Activated T-cell treated with anti-CD3 and anti-CD28 coated beads, Interleukin-2, amount 50 U/mL, for 4 hours (primary cell): Measurements from ENCODE around the gene SYNGR2. TPM values are rescaled to one million over a fixed set of nuclear protein-coding genes. Genes with fewer than 3 reads are reported as not detected.
A peak's percentile ranks its signal among the peaks of the same experiment; 100 is the strongest.

Experiments used
- ATAC-seq, 2 donors: fragments of 200-7000 bp; cut with Tn5 transposase; one replicate each; pipeline ENCODE4 v1.10.0; 2021
- DNase-seq: peaks from one replicate; pipeline ENCODE4 v3.0.0-alpha.2; 2020
- H3K27me3 Mint-ChIP-seq: one replicate; pipeline ENCODE4 v1.8.0; 2021; ENCODE audit warnings: low read depth, mixed read lengths
- H3K36me3 Mint-ChIP-seq: one replicate; pipeline ENCODE4 v1.8.0; 2022; ENCODE audit warnings: mixed read lengths; ENCODE audit not compliant: insufficient read depth
- H3K4me1 Mint-ChIP-seq: one replicate; pipeline ENCODE4 v1.8.0; 2021; ENCODE audit warnings: low read depth, mixed read lengths
- H3K4me3 Mint-ChIP-seq: one replicate; pipeline ENCODE4 v1.8.0; 2021; ENCODE audit warnings: mild to moderate bottlenecking, moderate library complexity, mixed read lengths
- H3K9me3 Mint-ChIP-seq: one replicate; pipeline ENCODE4 v1.8.0; 2021; ENCODE audit warnings: mixed read lengths
- total RNA-seq, 3 donors: library from RNA; stranded (reverse); gene quantifications; one replicate each; pipeline ENCODE4 v1.2.1, GENCODE V29; 2021

Gene SYNGR2, protein sequence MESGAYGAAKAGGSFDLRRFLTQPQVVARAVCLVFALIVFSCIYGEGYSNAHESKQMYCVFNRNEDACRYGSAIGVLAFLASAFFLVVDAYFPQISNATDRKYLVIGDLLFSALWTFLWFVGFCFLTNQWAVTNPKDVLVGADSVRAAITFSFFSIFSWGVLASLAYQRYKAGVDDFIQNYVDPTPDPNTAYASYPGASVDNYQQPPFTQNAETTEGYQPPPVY
- 100 to 1,000 TPM; 192 to 224 (median 196) TPM for total RNA-seq

- Mint-ChIP-seq H3K27me3 (no peaks in the 10 kb centered on the region), H3K4me3 (peak within 1 kb of the TSS; percentile 78), H3K9me3 (no peaks in the 10 kb centered on the region), H3K4me1 (peaks cover 35% of the 10 kb centered on the region), H3K36me3 (peaks cover 6% of the 10 kb centered on the region)
- DNase-seq: peak; percentile 83
- ATAC-seq: peak; percentile 93
These were observed at the start of gene SYNGR2 for GRCh38 chr17:78168242-78168902. TSS of gene SYNGR2 (plus strand) at chr17:78168581. CDS start at chr17:78168617, 36 bp downstream.

DNA sequence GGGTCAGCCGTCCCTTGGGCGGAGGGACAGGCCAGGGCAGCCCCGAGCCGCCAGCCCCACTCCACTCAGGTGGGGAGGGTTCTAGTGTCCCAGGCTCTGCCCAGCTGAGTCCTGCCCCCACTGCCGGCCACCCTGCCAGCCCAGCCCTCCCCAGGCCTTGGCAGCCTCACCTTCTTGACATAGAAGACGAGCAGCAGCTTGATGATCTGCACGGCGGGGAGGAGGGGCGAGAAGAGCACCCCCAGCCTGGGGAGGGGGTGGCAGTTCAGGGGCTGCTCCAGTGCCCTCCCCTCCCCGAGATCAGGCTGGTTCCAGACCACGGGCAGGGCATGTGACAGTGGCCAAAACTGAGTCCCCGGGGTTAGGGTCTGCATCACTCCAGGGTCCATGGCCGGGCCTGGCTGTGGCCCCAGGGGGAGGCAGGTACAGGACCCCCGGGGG is 49.6 kb upstream of the SYNGR2 start:
- H3K36me3 Mint-ChIP-seq: peaks cover 20% of the 10 kb centered on the region
- H3K27me3 Mint-ChIP-seq: no peaks in the 10 kb centered on the region
- no peaks in the 10 kb centered on the region for H3K9me3 Mint-ChIP-seq
- peaks cover 61% of the 10 kb centered on the region for H3K4me1 Mint-ChIP-seq
- ATAC-seq (no peak), DNase-seq (no peak)
- no peak overlapping the region for H3K4me3 Mint-ChIP-seq

DNA sequence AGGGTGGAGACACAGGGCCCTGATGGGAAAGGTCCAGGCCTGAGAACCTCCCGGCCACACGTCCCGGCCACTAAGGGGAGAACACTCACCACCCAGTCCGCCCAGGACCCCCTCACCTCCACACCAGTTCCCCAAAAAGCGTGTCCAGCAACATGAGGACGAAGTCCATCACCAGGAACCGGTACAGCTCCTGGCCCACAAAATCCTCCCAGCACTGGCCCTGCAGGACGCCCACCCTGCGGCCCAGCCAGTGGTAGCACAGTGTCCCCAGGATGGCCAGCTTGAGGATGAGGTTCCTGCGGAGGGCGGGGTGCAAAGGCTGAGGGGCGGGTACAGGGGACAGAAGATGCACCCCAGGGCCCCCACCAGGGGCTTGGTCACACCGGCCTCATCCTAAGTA is 47.8 kb upstream of the SYNGR2 start:
- H3K4me1 Mint-ChIP-seq: peaks cover 65% of the 10 kb centered on the region

GRCh38 chr17:78120971-78121800 is 47.2 kb upstream of the SYNGR2 start:
- Mint-ChIP-seq H3K9me3 (no peaks in the 10 kb centered on the region), H3K27me3 (no peaks in the 10 kb centered on the region), H3K36me3 (peaks cover 15% of the 10 kb centered on the region), H3K4me1 (peaks cover 67% of the 10 kb centered on the region), H3K4me3 (peak overlapping the region; percentile 73)
- DNase-seq (no peak), ATAC-seq (peak; percentile 41 to 51)

More for the DNA sequence above, 47.8 kb upstream of the SYNGR2 start:
- ATAC-seq (no peak), DNase-seq (no peak)
- Mint-ChIP-seq H3K4me3 (peak overlapping the region; percentile 73), H3K36me3 (peaks cover 15% of the 10 kb centered on the region), H3K9me3 (no peaks in the 10 kb centered on the region), H3K27me3 (no peaks in the 10 kb centered on the region)

DNA sequence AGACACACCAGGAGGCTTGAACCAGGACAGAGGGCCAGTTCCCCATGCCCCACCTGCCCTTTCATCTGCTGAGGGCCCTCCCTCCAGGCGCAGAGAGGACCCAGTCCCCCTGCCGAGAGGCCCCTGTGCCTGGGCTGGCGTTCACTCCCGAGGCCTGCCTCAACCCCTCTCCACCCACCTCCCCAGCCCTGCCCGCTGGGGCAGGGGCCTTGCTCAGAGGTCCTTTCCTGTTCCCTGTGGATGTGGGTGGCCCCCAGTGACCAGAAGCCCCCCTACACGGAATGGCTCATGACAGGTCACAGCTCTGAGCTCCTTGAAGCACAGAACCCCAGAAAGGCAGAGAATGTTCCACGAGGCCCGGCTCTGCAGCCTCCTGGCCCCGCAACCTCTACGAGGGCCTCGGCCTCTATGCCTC is 46.6 kb upstream of the SYNGR2 start:
- peaks cover 73% of the 10 kb centered on the region for H3K4me1 Mint-ChIP-seq
- peak overlapping the region; percentile 73 for H3K4me3 Mint-ChIP-seq
- ATAC-seq (peak; percentile 9 to 12), DNase-seq (no peak)
- H3K36me3 Mint-ChIP-seq: peaks cover 17% of the 10 kb centered on the region
- H3K27me3 Mint-ChIP-seq: no peaks in the 10 kb centered on the region
- no peaks in the 10 kb centered on the region for H3K9me3 Mint-ChIP-seq

GRCh38 chr17:78122216-78122930 is 46.0 kb upstream of the SYNGR2 start:
- peaks cover 75% of the 10 kb centered on the region for H3K4me1 Mint-ChIP-seq
- H3K9me3 Mint-ChIP-seq: no peaks in the 10 kb centered on the region
- H3K4me3 Mint-ChIP-seq: peak overlapping the region; percentile 73
- ATAC-seq (no peak), DNase-seq (no peak)
- no peaks in the 10 kb centered on the region for H3K27me3 Mint-ChIP-seq
- peaks cover 17% of the 10 kb centered on the region for H3K36me3 Mint-ChIP-seq

DNA sequence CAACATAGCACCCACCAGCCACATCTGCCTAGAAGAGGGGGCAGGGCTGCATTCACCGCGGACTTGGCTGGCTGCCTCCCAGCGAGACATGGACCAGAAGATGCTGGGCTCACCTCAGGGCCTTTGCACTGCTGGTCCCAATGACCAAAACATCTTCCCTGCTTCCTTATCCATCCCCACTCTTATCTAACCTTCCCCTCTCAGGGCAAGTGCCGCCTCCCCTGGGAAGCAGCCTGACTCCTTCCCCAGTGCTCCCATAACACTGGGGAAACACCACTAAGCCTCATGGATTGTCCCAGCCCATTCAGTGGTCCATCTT is 45.5 kb upstream of the SYNGR2 start:
- no peak for DNase-seq
- ATAC-seq: no peak
- Mint-ChIP-seq H3K4me1 (peaks cover 74% of the 10 kb centered on the region), H3K36me3 (peaks cover 17% of the 10 kb centered on the region), H3K9me3 (no peaks in the 10 kb centered on the region), H3K4me3 (peak overlapping the region; percentile 26), H3K27me3 (no peaks in the 10 kb centered on the region)

DNA sequence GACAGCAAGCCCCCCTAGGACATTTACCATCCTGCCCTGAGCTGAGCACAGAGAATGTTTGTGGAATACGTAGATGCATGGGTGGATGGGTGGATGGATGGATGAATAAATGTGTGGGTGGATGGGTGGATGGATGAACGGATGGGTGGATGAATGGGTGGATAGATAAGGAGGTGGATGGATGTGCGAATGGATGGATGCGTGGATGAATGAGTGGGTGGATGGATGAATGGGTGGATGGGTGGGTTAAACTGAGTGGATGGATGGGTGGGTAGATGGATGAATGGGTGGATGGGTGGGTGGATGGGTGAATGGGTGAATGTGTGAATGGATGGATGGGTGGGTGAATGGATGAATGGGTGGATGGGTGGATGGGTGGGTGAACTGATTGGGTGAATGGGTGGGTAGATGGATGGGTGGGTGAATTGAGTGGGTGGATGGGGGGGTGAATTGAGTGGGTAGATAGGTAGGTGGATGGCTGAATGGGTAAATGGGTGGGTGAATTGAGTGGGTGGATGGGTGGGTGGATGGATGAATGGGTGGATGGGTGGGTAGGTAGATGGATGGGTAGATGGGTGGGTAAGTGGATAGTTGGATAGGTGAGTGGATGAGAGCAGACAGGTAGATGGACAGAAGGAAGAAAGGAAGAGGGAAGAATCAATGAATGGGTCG is 45.0 kb upstream of the SYNGR2 start:
- H3K4me1 Mint-ChIP-seq: peaks cover 71% of the 10 kb centered on the region

DNA sequence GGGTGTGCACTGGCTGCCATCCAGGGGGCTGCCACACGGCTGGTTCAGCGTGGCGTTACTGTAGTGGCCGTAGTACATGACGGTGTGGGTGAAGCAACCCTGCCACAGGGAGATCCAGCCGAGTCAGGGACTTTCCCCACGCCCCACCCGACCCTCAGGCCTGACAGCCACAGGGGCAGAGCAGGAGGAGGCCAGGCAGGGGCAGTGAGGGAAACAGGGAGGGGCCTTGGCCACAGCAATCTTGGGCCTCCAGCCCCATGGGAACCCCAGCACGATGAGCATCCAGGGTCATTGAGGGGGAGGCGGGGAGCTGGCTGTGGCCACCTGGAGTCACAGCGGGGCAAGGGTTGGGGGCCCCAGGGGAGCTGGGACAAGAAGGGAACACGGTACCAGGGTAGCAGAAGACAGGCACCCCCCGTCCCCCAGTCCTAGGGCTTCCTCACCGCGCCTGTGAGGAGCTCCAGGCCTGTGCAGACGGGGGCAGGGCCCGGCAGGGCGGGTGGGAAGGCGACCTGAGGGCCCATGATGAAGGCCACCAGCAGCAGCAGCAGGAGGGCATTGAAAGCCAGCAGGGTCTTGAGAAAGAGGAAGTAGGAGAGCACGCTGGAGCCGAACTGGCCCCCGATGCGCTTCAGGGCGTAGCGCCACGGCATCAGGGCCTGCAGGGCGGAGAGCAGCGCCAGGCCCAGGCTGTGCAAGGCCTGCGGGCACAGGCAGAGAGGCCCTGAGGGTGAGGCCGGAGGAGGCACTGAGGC is 44.1 kb upstream of the SYNGR2 start:
- peaks cover 76% of the 10 kb centered on the region for H3K4me1 Mint-ChIP-seq
- no peaks in the 10 kb centered on the region for H3K9me3 Mint-ChIP-seq
- ATAC-seq (no peak), DNase-seq (no peak)
- H3K4me3 Mint-ChIP-seq: no peak overlapping the region
- no peaks in the 10 kb centered on the region for H3K27me3 Mint-ChIP-seq
- peaks cover 15% of the 10 kb centered on the region for H3K36me3 Mint-ChIP-seq

More for the DNA sequence above, 45.0 kb upstream of the SYNGR2 start:
- ATAC-seq (no peak), DNase-seq (no peak)
- Mint-ChIP-seq H3K27me3 (no peaks in the 10 kb centered on the region), H3K9me3 (no peaks in the 10 kb centered on the region), H3K36me3 (peaks cover 15% of the 10 kb centered on the region), H3K4me3 (peak overlapping the region; percentile 26)

DNA sequence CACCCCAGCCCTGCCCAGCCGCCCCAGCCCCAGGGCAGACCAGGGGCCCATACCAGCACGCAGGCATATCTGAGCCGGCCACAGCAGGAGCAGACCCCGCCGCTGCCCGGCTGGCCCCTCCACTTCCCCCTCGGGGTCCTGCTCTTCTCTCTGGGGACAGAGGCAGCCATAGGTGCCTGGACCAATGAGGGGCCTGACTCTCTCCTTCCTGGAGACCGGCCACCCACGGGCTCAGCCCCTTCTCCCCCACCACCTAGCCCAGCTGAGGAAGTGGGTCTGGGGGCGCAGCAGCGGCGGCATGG is 43.6 kb upstream of the SYNGR2 start:
- no peak for DNase-seq
- Mint-ChIP-seq H3K4me1 (peaks cover 80% of the 10 kb centered on the region), H3K27me3 (no peaks in the 10 kb centered on the region), H3K9me3 (no peaks in the 10 kb centered on the region), H3K36me3 (peaks cover 15% of the 10 kb centered on the region), H3K4me3 (peak overlapping the region; percentile 70)
- ATAC-seq: no peak

DNA sequence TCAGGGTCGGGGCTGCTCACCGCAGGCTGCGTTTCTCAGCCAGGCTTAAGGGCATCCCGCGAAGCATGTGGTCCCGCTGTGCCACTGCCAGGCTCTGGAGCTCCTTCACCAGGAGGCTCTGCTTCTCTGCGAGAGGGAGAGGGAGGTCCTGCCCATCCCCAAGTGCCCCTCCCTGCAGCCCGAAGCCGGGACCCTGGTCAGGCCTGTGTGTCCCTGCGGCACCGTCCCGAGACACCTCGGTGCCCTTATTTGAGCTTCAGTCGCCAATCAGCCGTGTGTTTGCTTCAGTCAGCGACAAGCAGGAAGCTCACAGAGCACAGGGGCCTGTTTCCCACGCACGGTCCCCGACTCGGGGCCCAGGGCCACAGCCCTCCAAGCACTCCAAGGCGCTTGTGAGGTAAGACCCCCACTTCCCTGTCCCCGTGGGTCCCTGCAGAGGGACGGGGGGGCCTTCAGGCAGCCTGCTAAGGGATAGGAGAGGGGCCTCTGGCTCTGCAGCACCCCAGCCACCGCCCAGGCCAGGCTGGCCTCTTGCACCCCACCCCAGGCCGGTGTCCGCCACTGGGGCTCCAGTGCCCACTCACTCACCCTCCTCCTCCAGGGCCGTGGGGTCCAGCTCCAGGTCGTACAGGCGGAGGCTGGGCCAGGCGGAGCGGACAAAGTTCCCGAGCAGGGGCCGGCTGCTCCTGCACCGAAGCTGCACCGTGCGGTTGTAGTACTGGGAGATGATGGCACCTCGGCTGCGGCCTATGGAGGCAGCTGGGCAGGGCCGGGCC is 43.1 kb upstream of the SYNGR2 start:
- Mint-ChIP-seq H3K4me1 (peaks cover 83% of the 10 kb centered on the region), H3K4me3 (peak overlapping the region; percentile 70), H3K27me3 (no peaks in the 10 kb centered on the region), H3K9me3 (no peaks in the 10 kb centered on the region), H3K36me3 (peaks cover 15% of the 10 kb centered on the region)
- ATAC-seq (no peak), DNase-seq (no peak)

- DNase-seq (no peak), ATAC-seq (no peak)
- no peaks in the 10 kb centered on the region for H3K9me3 Mint-ChIP-seq
- H3K4me1 Mint-ChIP-seq: peaks cover 84% of the 10 kb centered on the region
- H3K27me3 Mint-ChIP-seq: no peaks in the 10 kb centered on the region
- H3K36me3 Mint-ChIP-seq: peaks cover 15% of the 10 kb centered on the region
- H3K4me3 Mint-ChIP-seq: peak overlapping the region; percentile 87
These were observed 42.1 kb upstream of the SYNGR2 start for GRCh38 chr17:78125976-78126894.
